HT-29 (cell line): ENCODE data around the gene NOX5. TPM values are rescaled to one million over a fixed set of nuclear protein-coding genes. Genes with fewer than 3 reads are reported as not detected.

Experiments
- DNase-seq: peaks from one replicate; pipeline ENCODE4 v3.0.0-alpha.2; 2015; ENCODE audit warnings: low spot score
- total RNA-seq: library from RNA; depleted of rRNA; stranded (reverse); fragments of >200 nt; shearing (Covaris generic); gene quantifications from 2 replicates; pipeline ENCODE4 v1.2.3, GENCODE V29; 2014; rRNA removed

NOX5 gene
- total RNA-seq, 1 experiment from 2014 or later = not detected

DNA sequence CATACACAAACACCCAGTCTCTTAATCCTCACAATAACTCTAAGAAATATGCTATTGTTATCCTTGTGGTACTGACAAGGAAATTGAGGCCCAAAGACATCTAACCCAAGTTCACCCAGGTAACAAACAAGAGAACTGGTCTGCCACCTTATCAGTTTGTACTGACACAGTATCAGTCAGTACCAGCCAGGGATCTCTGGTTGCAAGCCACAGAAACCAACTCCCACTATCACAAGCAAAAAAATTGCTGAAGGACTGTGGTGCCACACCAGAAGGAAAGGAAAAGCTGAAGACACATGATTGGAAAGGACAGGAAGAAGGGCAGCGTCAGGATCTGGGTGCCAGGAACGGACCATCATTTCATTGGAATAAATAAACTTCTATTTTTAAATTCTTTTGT lies 82.1 kb downstream of the NOX5 start:
- no peak for DNase-seq

DNA sequence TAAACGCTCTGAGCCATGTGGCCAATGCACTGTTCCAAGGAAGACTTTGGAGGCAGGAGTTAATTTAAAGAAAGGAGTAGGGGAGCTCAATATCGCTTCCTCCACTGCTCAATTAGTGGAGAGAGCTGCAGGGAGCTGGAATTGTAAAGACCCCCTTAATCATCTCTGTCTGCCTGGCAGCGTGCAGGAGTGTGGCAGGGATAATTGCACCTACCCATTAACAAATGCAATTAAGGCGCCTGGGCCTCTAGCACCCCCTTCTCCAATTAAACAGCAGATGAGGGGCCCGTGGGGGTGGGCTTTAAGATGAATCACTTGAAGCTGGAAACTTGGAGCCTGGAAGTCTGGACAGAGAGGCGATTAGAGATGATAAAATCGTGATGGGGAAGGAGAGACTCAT lies 84.3 kb downstream of the NOX5 start:
- no peak for DNase-seq

DNA sequence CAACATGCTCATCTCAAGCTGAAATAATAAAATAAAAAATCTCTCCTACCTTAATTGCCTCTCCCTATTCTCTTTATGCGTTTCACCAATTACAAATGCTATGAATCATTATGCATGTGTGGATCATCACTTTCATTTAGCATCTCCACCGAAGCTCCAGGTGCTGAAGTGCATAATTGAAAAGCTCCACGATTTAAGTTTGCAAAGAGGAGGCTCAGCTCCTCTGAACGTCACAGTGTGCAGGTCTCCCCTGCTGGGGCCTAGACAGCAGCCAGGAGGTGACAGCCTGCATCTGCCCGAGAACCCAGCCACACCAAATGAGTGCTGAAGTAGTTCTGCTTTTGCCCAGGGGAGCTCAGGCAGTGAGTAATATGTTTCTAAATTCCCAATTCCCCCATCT lies 85.4 kb downstream of the NOX5 start:
- no peak for DNase-seq

DNA sequence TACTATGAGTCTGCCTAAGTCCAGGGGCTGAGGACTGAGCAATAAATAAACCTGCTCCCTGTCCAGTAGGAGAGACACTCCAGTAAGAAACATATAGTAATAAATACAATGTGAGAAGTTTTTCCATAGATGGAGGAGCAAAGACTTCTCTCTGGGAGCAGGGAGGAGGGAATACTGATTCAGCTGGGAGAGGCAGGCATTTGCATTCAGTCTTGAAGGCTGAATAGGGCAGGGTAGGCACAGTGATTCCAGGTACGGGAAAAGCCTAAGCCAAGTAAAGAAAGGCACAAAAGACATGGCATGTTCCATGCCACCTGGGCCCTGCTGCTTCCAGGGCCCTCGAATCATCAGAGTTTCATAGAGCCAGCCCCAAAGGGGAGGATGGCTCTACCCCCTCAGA lies 86.3 kb downstream of the NOX5 start:
- DNase-seq = no peak

DNA sequence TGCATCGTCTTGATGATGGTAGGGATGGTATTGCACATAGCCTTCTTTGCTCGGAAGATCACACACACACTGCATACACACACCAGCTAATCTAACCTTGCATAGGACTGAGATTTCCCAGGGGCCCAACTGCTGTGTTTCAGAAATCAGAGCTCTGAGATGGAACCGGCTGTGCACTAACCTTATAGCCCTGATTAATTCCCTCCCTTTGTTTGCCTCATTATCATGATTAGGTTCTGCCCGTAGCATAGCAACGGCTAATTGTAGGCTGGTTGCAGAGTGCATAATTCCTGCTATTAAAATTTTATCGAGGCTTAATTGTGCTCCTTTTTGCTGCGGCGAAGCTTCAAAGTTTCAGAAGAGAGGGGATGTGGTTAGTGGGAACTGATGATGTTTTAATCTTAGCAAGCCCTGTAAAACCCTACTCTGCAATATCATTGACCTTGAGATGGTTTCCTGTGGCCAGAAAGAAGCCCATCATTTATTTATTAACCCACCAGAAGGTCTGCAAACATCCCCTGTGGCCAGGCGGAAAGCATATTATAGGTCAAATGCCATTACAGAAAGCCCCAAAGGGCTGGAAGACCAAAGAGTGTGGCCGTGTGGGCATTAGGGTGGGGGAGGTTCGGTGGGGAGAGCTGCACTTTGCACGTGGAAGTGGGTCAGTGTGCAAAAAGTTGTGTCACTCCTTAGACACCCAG lies 89.7 kb downstream of the NOX5 start:
- no peak for DNase-seq

DNA sequence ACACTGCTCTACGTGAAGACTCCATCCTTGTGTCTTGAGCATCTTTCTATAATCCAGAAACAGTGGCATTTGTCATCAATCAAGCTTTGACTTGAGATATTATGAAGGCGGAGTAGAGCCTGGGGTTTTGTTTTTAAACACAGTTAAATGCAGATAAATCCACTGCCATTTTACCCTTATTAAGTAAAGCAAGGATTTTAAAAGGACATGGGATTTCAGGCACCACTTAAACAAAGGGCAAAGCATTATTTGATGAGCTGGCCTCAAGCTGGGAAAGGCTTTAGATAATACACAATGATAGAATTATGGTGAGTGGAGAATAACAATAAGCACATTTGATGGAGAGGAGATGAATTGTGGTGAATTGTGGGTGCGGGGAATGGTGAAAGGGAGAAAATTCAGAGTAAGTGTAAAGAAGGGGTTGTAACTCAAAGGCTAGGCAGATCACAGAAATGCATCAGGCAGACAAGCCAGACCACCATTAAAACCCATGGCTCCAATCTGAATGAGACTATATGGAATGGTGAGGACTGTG lies 91.0 kb downstream of the NOX5 start:
- DNase-seq = no peak

DNA sequence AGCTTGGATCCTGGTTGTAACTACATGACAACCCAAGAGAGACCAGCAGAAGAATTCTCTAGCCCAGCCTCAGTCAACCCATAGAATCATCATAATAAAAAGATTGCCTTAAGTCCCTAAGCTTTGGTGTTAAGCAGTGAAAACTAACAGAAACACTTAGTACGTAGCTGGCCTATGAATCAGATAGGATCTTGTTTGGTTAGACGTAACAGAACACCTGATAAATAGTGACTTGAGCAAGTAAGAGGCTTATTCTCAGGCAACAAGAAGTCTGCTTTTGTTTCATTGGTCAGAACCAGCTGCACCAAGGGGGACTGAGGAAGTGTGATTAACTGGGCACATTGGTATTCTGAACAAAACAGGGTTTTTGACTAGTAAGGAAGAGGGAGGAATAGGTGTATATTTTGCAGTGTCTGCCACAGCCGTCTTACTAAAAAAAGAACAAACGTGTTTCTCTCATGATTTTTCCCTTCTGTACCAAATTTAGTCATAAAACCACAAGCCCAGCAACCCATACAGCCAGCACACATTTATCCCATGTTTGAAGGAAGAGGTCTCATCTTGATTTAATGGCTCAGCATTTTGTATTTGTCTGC lies 92.6 kb downstream of the NOX5 start:
- no peak for DNase-seq

Other genes starting within 250 kb of the NOX5 start
- gene ANP32A, start 193.8 kb upstream of the NOX5 start, total RNA-seq = 91.6 and 113 TPM in 2 replicates
- gene SPESP1, start 84.2 kb upstream of the NOX5 start, total RNA-seq = not detected in 2 replicates
- gene GLCE, start 145.9 kb downstream of the NOX5 start, total RNA-seq = 8.0 and 11.5 TPM in 2 replicates